B cell (primary cell): ENCODE results near the gene OR9G4.

Source experiments
- CTCF ChIP-seq: fragments of 200-600 bp; IDR thresholded peaks from one replicate; pipeline ENCODE4 v1.8.0; 2022; ENCODE audit warnings: antibody characterized with exemption, mild to moderate bottlenecking
- EZH2 ChIP-seq: IDR thresholded peaks from 2 replicates; pipeline ENCODE4 v1.6.1; 2012; ENCODE audit warnings: borderline replicate concordance, low read depth, mild to moderate bottlenecking, moderate library complexity, low read length; ENCODE audit not compliant: insufficient read depth, poor library complexity, severe bottlenecking

DNA sequence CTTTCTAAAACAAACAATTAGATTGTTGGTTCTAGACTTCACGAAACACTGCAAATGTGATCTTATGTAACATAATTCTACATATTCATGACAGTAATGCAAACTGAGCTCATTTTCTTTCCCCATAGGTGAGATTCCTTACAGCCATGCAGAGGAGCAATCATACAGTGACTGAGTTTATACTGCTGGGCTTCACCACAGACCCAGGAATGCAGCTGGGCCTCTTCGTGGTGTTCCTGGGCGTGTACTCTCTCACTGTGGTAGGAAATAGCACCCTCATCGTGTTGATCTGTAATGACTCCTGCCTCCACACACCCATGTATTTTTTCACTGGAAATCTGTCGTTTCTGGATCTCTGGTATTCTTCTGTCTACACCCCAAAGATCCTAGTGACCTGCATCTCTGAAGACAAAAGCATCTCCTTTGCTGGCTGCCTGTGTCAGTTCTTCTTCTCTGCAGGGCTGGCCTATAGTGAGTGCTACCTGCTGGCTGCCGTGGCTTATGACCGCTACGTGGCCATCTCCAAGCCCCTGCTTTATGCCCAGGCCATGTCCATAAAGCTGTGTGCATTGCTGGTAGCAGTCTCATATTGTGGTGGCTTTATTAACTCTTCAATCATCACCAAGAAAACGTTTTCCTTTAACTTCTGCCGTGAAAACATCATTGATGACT lies 48.1 kb downstream of the OR9G4 start:
- TF ChIP-seq CTCF, result no peak
- no peak for TF ChIP-seq EZH2
